Measurements from ENCODE around the gene HSD17B8. TPM values are rescaled to one million over a fixed set of nuclear protein-coding genes. Genes with fewer than 3 reads are reported as not detected.

The HSD17B8 gene
- total RNA-seq, 1 donor from 2014 or later, result 6.5 TPM

DNA sequence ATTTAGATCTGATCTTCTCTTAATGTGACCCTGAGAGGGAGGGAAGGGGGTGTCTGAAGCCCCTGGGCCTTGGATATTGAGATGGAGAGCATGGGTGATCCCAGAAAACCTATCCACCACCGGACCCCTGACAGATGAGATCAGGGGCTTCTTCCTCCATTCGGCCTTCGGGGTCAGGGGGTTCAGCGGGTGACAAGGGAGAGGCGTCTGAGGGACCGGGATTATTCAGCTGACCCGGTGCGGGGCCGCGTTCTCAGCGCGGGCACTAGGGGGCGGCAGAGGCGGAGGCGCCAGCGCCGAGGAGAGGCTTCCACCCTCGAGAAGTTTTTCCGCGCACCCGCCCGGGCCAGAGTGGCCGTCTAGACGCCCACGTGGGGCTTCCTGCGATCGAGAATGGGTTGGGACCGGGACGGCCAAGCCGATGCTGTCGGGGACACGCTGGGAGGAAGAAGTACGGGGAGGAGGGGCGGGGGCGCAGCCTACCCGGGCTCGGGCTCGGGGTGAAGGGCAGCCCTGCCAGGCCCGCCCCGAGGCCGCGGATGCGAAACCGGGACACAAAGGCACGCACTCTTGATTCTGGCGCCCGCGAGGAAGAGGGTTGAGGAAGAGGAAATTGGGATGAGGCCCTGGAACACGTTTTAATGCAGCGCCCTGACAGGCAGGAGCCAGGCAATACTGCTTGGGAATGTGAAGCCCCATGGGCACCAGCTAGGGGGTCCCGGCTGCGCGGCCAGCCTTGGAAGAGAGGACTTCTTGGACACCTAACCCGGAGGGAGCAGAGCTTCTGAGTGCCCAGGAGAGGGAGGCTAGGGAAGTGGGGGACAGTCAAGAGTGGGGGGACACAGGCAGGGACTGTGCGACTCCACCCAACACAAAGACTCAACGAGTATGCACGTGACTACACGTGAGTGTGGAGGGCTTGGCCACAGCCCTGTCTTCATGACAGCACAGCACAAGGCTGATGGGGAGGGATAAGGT lies 42.8 kb upstream of the HSD17B8 start:
- H3K9me3 Mint-ChIP-seq (ENCODE audit: unreplicated experiment), result no peaks in the 10 kb centered on the region
- peak overlapping the region; percentile 80 for H3K4me3 Mint-ChIP-seq (ENCODE audit: unreplicated experiment)
- peaks cover 9% of the 10 kb centered on the region for H3K27me3 Mint-ChIP-seq (ENCODE audit: unreplicated experiment)
- peak overlapping the region; percentile 86 for H3K27ac Mint-ChIP-seq (ENCODE audit: unreplicated experiment)
- peaks cover 5% of the 10 kb centered on the region for H3K36me3 Mint-ChIP-seq (ENCODE audit: low read depth, unreplicated experiment)
- peak; percentile 90 for TF ChIP-seq CTCF (IDR thresholded peaks at IDR 0.05; ENCODE audit: unreplicated experiment)
- DNase-seq (ENCODE audit: low spot score), result peak; percentile 91
- H3K4me1 Mint-ChIP-seq (ENCODE audit: unreplicated experiment), result peaks cover 16% of the 10 kb centered on the region

DNA sequence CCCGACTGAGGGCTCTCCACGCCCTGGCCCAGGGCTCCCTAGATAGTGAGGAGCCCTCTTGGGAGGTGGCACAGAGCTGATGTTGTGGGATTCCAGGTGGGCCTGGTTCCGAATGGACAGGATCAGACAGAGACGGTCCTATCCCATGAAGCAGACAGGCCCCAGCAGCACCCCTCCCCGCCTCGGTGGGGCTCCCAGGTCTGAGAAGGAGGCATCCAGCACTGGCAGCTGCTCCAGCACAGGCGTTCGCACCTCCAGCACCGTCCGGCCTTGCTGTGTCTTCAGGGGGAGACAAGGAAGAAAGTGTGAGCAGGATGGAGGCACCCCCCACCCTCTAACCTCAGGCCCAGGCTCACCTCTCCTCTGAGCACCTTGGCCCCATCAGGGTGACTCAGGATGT lies 40.9 kb upstream of the HSD17B8 start:
- H3K4me3 Mint-ChIP-seq (ENCODE audit: unreplicated experiment), result no peak overlapping the region
- peaks cover 8% of the 10 kb centered on the region for H3K36me3 Mint-ChIP-seq (ENCODE audit: low read depth, unreplicated experiment)
- no peak for TF ChIP-seq CTCF (IDR thresholded peaks at IDR 0.05; ENCODE audit: unreplicated experiment)
- no peak overlapping the region for H3K27ac Mint-ChIP-seq (ENCODE audit: unreplicated experiment)
- H3K27me3 Mint-ChIP-seq (ENCODE audit: unreplicated experiment), result peaks cover 9% of the 10 kb centered on the region
- peaks cover 16% of the 10 kb centered on the region for H3K4me1 Mint-ChIP-seq (ENCODE audit: unreplicated experiment)
- DNase-seq (ENCODE audit: low spot score), result no peak
- H3K9me3 Mint-ChIP-seq (ENCODE audit: unreplicated experiment), result no peaks in the 10 kb centered on the region

GRCh38 chr6:33164176-33164575 lies 40.3 kb upstream of the HSD17B8 start:
- no peak for TF ChIP-seq CTCF (IDR thresholded peaks at IDR 0.05; ENCODE audit: unreplicated experiment)
- Mint-ChIP-seq H3K27me3 (ENCODE audit: unreplicated experiment) (peaks cover 11% of the 10 kb centered on the region), H3K9me3 (ENCODE audit: unreplicated experiment) (no peaks in the 10 kb centered on the region), H3K27ac (ENCODE audit: unreplicated experiment) (peak overlapping the region; percentile 11), H3K4me3 (ENCODE audit: unreplicated experiment) (peak overlapping the region; percentile 39), H3K36me3 (ENCODE audit: low read depth, unreplicated experiment) (peaks cover 8% of the 10 kb centered on the region), H3K4me1 (ENCODE audit: unreplicated experiment) (peaks cover 16% of the 10 kb centered on the region)
- DNase-seq (ENCODE audit: low spot score), result no peak

DNA sequence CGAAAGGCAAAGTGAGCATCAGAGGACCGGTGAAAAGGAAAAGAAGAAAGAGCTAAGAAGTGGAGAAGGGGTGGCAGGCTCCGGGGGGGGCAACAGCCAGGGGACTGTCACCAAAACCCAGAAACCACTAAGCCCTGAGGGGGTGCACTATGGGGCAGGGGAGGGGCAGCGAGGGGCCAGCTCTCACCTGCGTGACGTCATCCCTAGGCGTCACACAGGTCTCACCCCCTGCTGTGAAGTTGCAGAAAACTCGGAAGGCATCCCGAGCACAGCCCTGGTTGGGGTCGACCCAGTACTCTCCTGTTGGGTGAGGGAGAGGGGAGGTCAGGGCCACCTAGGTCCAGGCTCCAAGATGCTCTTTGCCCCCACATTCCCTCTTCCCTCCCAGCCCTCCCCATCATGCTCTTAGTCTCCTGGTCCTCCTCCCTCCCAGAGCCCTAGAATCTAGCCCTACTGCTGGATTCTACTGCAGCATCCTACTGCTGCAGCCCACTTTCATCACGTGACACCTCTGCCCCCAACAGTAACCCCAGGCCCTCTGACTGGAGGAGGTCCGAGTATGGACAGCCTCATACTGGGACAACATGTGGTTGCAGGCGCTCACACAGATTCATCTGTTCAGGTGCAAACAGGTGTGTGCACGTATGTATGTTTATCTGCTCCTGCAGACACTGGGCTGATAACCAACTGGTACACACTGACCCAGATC lies 39.6 kb upstream of the HSD17B8 start:
- H3K9me3 Mint-ChIP-seq (ENCODE audit: unreplicated experiment), result no peaks in the 10 kb centered on the region
- no peak overlapping the region for H3K27ac Mint-ChIP-seq (ENCODE audit: unreplicated experiment)
- H3K4me1 Mint-ChIP-seq (ENCODE audit: unreplicated experiment), result peaks cover 16% of the 10 kb centered on the region
- no peak overlapping the region for H3K4me3 Mint-ChIP-seq (ENCODE audit: unreplicated experiment)
- H3K36me3 Mint-ChIP-seq (ENCODE audit: low read depth, unreplicated experiment), result peaks cover 8% of the 10 kb centered on the region
- peaks cover 12% of the 10 kb centered on the region for H3K27me3 Mint-ChIP-seq (ENCODE audit: unreplicated experiment)
- TF ChIP-seq CTCF (IDR thresholded peaks at IDR 0.05; ENCODE audit: unreplicated experiment), result no peak
- no peak for DNase-seq (ENCODE audit: low spot score)
